ENCODE data around the gene TOMM5.

- no peak for TF ChIP-seq CTCF (IDR thresholded peaks at IDR 0.05; ENCODE audit: insufficient read depth, low read length, poor library complexity, severe bottlenecking)
- TF ChIP-seq EZH2phosphoT487 (conservative IDR thresholded peaks at IDR 0.05; ENCODE audit: low read length), result no peak
Observed at GRCh38 chr9:37602817-37603216, 10.4 kb upstream of the TOMM5 start.
